ENCODE results near the gene KLHL29.

DNA sequence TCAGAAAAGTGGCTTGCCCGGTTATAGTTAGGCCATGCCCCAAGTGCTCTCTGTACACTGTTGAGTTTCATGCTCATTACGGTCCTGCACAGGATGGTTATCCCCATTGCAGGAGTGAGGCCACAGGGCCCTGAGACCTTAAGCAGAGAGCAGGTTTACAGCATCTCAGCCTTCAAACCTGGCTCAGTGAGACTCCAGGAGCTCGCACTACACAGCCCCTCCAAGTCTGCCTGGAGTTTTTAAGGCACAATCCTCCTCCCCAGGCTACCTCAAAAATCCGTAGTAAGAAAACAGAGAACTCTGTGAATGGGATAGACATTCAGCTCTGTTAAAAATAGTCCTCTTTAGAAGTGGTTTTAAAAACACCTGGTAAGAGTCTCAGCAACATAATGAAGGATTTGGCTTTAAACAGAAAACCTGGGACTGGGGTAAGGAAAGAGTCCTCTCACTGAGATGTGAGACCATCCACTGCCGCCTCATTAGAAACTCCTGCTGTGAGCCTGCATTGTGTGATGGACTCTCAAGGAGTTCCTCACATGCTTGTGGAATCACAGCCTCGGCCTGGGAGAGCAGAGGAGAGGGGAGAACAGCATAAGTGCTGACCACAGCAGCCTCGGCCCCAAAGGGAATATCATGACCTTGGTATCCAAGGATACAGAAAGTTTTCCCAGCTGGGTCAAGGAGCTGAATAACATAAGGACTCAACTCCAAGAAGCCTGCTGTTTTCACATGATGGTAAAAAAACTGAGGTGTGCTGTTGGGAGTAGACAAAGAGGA, 327.2 kb downstream of the KLHL29 start:
- no peak for TF ChIP-seq POLR2A (IDR thresholded peaks at IDR 0.05)
- TF ChIP-seq, protein P1, sequence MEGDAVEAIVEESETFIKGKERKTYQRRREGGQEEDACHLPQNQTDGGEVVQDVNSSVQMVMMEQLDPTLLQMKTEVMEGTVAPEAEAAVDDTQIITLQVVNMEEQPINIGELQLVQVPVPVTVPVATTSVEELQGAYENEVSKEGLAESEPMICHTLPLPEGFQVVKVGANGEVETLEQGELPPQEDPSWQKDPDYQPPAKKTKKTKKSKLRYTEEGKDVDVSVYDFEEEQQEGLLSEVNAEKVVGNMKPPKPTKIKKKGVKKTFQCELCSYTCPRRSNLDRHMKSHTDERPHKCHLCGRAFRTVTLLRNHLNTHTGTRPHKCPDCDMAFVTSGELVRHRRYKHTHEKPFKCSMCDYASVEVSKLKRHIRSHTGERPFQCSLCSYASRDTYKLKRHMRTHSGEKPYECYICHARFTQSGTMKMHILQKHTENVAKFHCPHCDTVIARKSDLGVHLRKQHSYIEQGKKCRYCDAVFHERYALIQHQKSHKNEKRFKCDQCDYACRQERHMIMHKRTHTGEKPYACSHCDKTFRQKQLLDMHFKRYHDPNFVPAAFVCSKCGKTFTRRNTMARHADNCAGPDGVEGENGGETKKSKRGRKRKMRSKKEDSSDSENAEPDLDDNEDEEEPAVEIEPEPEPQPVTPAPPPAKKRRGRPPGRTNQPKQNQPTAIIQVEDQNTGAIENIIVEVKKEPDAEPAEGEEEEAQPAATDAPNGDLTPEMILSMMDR (IDR thresholded peaks at IDR 0.05), result no peak
